Activated B cell treated with CpG ODN at 0.5 μM for 24 hours (primary cell): ENCODE results near the gene FHOD3. TPM values are rescaled to one million over a fixed set of nuclear protein-coding genes. Genes with fewer than 3 reads are reported as not detected.

Source experiments
- ATAC-seq: fragments of 200-7000 bp; cut with Tn5 transposase; one replicate; pipeline ENCODE4 v1.10.0; 2021; ENCODE audit warnings: low read depth, mild to moderate bottlenecking, moderate library complexity
- CTCF ChIA-PET: fragments of 350-600 bp; sonication (Branson Sonifier 250); formaldehyde crosslinking; loops from one replicate; lab custom pipeline; 2021; ENCODE audit warnings: antibody characterized with exemption; lab: Charles Lee
- POLR2A ChIA-PET: fragments of 350-600 bp; sonication (Branson Sonifier 250); formaldehyde crosslinking; loops from one replicate; lab custom pipeline; 2021; ENCODE audit warnings: antibody characterized with exemption; lab: Charles Lee
- DNase-seq: peaks from one replicate; pipeline ENCODE4 v3.0.0; 2022
- H3K27ac Mint-ChIP-seq: one replicate; pipeline ENCODE4 v1.8.0; 2020; ENCODE audit warnings: mixed read lengths
- H3K27me3 Mint-ChIP-seq: one replicate; pipeline ENCODE4 v1.8.0; 2021; ENCODE audit warnings: mixed read lengths
- H3K36me3 Mint-ChIP-seq: one replicate; pipeline ENCODE4 v1.8.0; 2021; ENCODE audit warnings: low read depth, mixed read lengths
- H3K4me1 Mint-ChIP-seq: one replicate; pipeline ENCODE4 v1.8.0; 2021; ENCODE audit warnings: mixed read lengths
- H3K4me3 Mint-ChIP-seq: one replicate; pipeline ENCODE4 v1.8.0; 2020; ENCODE audit warnings: mild to moderate bottlenecking, mixed read lengths
- H3K9me3 Mint-ChIP-seq: one replicate; pipeline ENCODE4 v1.8.0; 2020; ENCODE audit warnings: mixed read lengths
- CTCF ChIP-seq: fragments of 200-600 bp; IDR thresholded peaks from one replicate; pipeline ENCODE4 v1.8.0; 2022; ENCODE audit warnings: antibody characterized with exemption, mild to moderate bottlenecking
- intact Hi-C: fragments of 100-400 bp; cut with micrococcal nuclease; formaldehyde crosslinking; loops from one replicate; pipeline ENCODE4 v1.15.1; 2024
- total RNA-seq: library from RNA; stranded (reverse); gene quantifications from 2 replicates; pipeline ENCODE4 v1.2.3, GENCODE V29; 2022

FHOD3 gene
- total RNA-seq, 1 donor from 2014 or later = not detected

- Mint-ChIP-seq H3K27me3 (peaks cover 37% of the 10 kb centered on the region), H3K27ac (no peak overlapping the region), H3K4me3 (peak overlapping the region; percentile 29), H3K9me3 (no peaks in the 10 kb centered on the region), H3K36me3 (no peaks in the 10 kb centered on the region), H3K4me1 (no peaks in the 10 kb centered on the region)
- DNase-seq = no peak
- ATAC-seq = no peak
- CTCF ChIA-PET = no interaction called here
- no peak for TF ChIP-seq CTCF
- intact Hi-C loops = no loop called here
- POLR2A ChIA-PET = no interaction called here
Observed at GRCh38 chr18:36299015-36299414, 1.5 kb downstream of the FHOD3 start.

GRCh38 chr18:36300211-36300610, 2.7 kb downstream of the FHOD3 start:
- TF ChIP-seq CTCF = no peak
- H3K27ac Mint-ChIP-seq = no peak overlapping the region
- ChIA-PET CTCF (no interaction called here), POLR2A (no interaction called here)
- H3K9me3 Mint-ChIP-seq = no peaks in the 10 kb centered on the region
- intact Hi-C loops = no loop called here
- ATAC-seq = no peak
- H3K4me3 Mint-ChIP-seq = no peak overlapping the region
- H3K4me1 Mint-ChIP-seq = no peaks in the 10 kb centered on the region
- H3K27me3 Mint-ChIP-seq = peaks cover 40% of the 10 kb centered on the region
- DNase-seq = no peak
- no peaks in the 10 kb centered on the region for H3K36me3 Mint-ChIP-seq

GRCh38 chr18:36301884-36302283, 4.4 kb downstream of the FHOD3 start:
- ATAC-seq = no peak
- intact Hi-C loops = no loop called here
- Mint-ChIP-seq H3K27me3 (peaks cover 52% of the 10 kb centered on the region), H3K9me3 (no peaks in the 10 kb centered on the region), H3K27ac (no peak overlapping the region), H3K4me3 (no peak overlapping the region), H3K4me1 (no peaks in the 10 kb centered on the region), H3K36me3 (no peaks in the 10 kb centered on the region)
- ChIA-PET POLR2A (no interaction called here), CTCF (no interaction called here)
- no peak for TF ChIP-seq CTCF
- no peak for DNase-seq

- peaks cover 57% of the 10 kb centered on the region for H3K27me3 Mint-ChIP-seq
- intact Hi-C loops = no loop called here
- no peak overlapping the region for H3K4me3 Mint-ChIP-seq
Observed at GRCh38 chr18:36302676-36303075, 5.2 kb downstream of the FHOD3 start.

GRCh38 chr18:36303211-36303844, 5.8 kb downstream of the FHOD3 start:
- Mint-ChIP-seq H3K36me3 (no peaks in the 10 kb centered on the region), H3K27me3 (peaks cover 58% of the 10 kb centered on the region), H3K27ac (no peak overlapping the region), H3K4me1 (no peaks in the 10 kb centered on the region), H3K9me3 (no peaks in the 10 kb centered on the region), H3K4me3 (no peak overlapping the region)
- DNase-seq = no peak
- TF ChIP-seq CTCF = no peak
- intact Hi-C loops = no loop called here
- ChIA-PET CTCF (no interaction called here), POLR2A (no interaction called here)
- no peak for ATAC-seq

More at GRCh38 chr18:36302676-36303075, 5.2 kb downstream of the FHOD3 start:
- ChIA-PET POLR2A (no interaction called here), CTCF (no interaction called here)
- Mint-ChIP-seq H3K9me3 (no peaks in the 10 kb centered on the region), H3K4me1 (no peaks in the 10 kb centered on the region), H3K27ac (no peak overlapping the region), H3K36me3 (no peaks in the 10 kb centered on the region)
- DNase-seq (no peak), ATAC-seq (no peak)
- no peak for TF ChIP-seq CTCF
